GM19455 (cell line): ENCODE data around the gene RPUSD1.
"Not testable (repeated sequence)": the region's sequence is repeated elsewhere in the genome, so short reads cannot be mapped to it uniquely, and the experiment has no call there.

Experiments used
- ATAC-seq: cut with Tn5 transposase; IDR thresholded peaks from one replicate; pipeline ENCODE4 v1.9.1; 2021; ENCODE audit not compliant: unreplicated experiment

Gene RPUSD1

GRCh38 chr16:768428-768827 lies 19.8 kb downstream of the RPUSD1 start:
- no peak for ATAC-seq

- no peak for ATAC-seq
Observed at GRCh38 chr16:767743-768235, 20.4 kb downstream of the RPUSD1 start.

GRCh38 chr16:766820-767640 lies 21.2 kb downstream of the RPUSD1 start:
- ATAC-seq = no peak

GRCh38 chr16:766008-766819 lies 22.0 kb downstream of the RPUSD1 start:
- no peak for ATAC-seq

- no peak for ATAC-seq
Observed at GRCh38 chr16:765488-765865, 22.7 kb downstream of the RPUSD1 start.

- no peak for ATAC-seq
Observed at GRCh38 chr16:764848-765487, 23.2 kb downstream of the RPUSD1 start.

- ATAC-seq = no peak
Observed at GRCh38 chr16:764184-764750, 23.9 kb downstream of the RPUSD1 start.

GRCh38 chr16:763369-764183 lies 24.6 kb downstream of the RPUSD1 start:
- ATAC-seq = no peak

GRCh38 chr16:762595-763268 lies 25.4 kb downstream of the RPUSD1 start:
- no peak for ATAC-seq

- no peak for ATAC-seq
Observed at GRCh38 chr16:761625-762513, 26.3 kb downstream of the RPUSD1 start.

- ATAC-seq = no peak
Observed at GRCh38 chr16:760545-761343, 27.4 kb downstream of the RPUSD1 start, which contains the start of gene MSLN. Gene MSLN (plus strand): TSS chr16:760734. CDS start chr16:762681, 1,947 bp downstream.

GRCh38 chr16:760065-760464 lies 28.1 kb downstream of the RPUSD1 start:
- no peak for ATAC-seq

GRCh38 chr16:759110-759910 lies 28.9 kb downstream of the RPUSD1 start:
- no peak for ATAC-seq

GRCh38 chr16:756428-756827 lies 31.8 kb downstream of the RPUSD1 start:
- no peak for ATAC-seq

GRCh38 chr16:754656-755055 lies 33.5 kb downstream of the RPUSD1 start:
- no peak for ATAC-seq

GRCh38 chr16:754121-754607 lies 34.0 kb downstream of the RPUSD1 start:
- not testable (repeated sequence) for ATAC-seq

GRCh38 chr16:752007-752312 lies 36.2 kb downstream of the RPUSD1 start:
- ATAC-seq = no peak
